Fibroblast of pulmonary artery (primary cell): ENCODE data around the gene ATRAID.

Experiments used
- DNase-seq: peaks from one replicate; pipeline ENCODE4 v3.0.0-alpha.2; 2010; ENCODE audit warnings: low read depth
- H3K4me3 ChIP-seq: replicated peaks from 2 replicates; pipeline ENCODE4 v1.5.1; 2011; ENCODE audit warnings: low read depth, mild to moderate bottlenecking, control low read depth, low read length, moderate library complexity
- CTCF ChIP-seq: IDR thresholded peaks from 2 replicates; pipeline ENCODE4 v1.5.1; 2011; ENCODE audit warnings: mild to moderate bottlenecking, control low read depth, low read length, inconsistent platforms; ENCODE audit errors: missing control alignments

ATRAID gene

DNA sequence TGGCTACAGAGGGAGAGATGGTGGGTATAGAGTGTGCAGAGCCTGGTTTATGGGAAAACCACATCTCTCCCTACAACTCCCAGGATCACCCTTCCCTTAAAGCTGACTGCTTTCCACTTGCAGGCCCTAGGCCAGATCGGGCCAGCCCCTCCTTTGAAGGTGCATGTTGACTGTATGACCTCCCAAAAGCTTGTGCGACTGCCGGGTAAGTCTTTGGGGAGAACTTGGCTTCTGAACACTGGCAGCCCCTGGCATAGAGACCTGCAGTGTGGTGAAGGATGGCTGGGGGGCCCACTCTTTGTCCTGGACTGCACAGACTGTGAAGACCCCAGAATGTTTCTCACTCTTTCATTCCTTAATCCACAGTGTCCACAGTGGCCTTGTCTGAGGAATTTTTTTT lies 24.8 kb downstream of the ATRAID start:
- DNase-seq, result no peak
- TF ChIP-seq CTCF, result no peak
- H3K4me3 ChIP-seq, result no peak overlapping the region

GRCh38 chr2:27237341-27237945 lies 25.6 kb downstream of the ATRAID start:
- TF ChIP-seq CTCF, result no peak
- DNase-seq, result no peak
- H3K4me3 ChIP-seq, result no peak overlapping the region

GRCh38 chr2:27238976-27239375 lies 27.1 kb downstream of the ATRAID start:
- H3K4me3 ChIP-seq, result no peak overlapping the region
- DNase-seq, result no peak
- TF ChIP-seq CTCF, result no peak

GRCh38 chr2:27240406-27240805 lies 28.6 kb downstream of the ATRAID start:
- no peak overlapping the region for H3K4me3 ChIP-seq
- TF ChIP-seq CTCF, result no peak
- no peak for DNase-seq

- no peak for TF ChIP-seq CTCF
- H3K4me3 ChIP-seq, result no peak overlapping the region
- DNase-seq, result no peak
Observed at GRCh38 chr2:27241761-27242613, 30.1 kb downstream of the ATRAID start.

- H3K4me3 ChIP-seq, result no peak overlapping the region
- no peak for TF ChIP-seq CTCF
- no peak for DNase-seq
Observed at GRCh38 chr2:27242614-27242951, 30.7 kb downstream of the ATRAID start.
